ENCODE measurements around the gene GNMT. TPM values are rescaled to one million over a fixed set of nuclear protein-coding genes. Genes with fewer than 3 reads are reported as not detected.

Gene GNMT
- total RNA-seq, 1 experiment from 2014 or later = 1.8 TPM

DNA sequence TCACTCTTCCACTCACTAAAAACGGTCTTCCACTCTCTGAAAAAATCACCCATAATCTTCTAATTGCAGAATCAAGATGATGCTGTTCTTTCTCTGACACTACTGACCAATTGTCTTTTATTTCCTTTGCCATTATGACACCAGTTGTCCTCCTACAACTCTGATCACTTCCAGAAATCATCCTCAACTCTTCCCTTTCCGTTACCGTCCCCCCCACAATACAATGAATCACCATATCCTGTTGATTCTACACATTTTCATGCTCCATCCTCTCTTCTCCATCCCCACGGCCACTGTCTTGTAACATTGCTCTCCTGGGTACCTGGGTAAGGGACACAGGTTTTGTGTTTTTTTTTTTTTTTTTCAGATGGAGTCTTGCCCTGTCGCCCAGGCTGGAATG, 21.3 kb downstream of the GNMT start:
- intact Hi-C loops (cut with micrococcal nuclease; ENCODE audit: unreplicated experiment) = no loop called here
- Histone ChIP-seq H3K27me3 (replicated peaks; ENCODE audit: insufficient read depth, low read depth, low read length, poor library complexity) (no peaks in the 10 kb centered on the region), H3K4me1 (ENCODE audit: insufficient read depth, low read length, poor library complexity, severe bottlenecking) (peaks cover 6% of the 10 kb centered on the region), H3K4me3 (ENCODE audit: low read depth, low read length, poor library complexity, severe bottlenecking) (no peak overlapping the region), H3K27ac (ENCODE audit: low read depth, low read length, poor library complexity, severe bottlenecking) (no peak overlapping the region), H3K36me3 (ENCODE audit: insufficient read depth, low read length, poor library complexity, severe bottlenecking) (peaks cover 7% of the 10 kb centered on the region), H3K9me3 (ENCODE audit: low read depth, low read length, poor library complexity, severe bottlenecking) (no peaks in the 10 kb centered on the region)
- TF ChIP-seq, protein P1, sequence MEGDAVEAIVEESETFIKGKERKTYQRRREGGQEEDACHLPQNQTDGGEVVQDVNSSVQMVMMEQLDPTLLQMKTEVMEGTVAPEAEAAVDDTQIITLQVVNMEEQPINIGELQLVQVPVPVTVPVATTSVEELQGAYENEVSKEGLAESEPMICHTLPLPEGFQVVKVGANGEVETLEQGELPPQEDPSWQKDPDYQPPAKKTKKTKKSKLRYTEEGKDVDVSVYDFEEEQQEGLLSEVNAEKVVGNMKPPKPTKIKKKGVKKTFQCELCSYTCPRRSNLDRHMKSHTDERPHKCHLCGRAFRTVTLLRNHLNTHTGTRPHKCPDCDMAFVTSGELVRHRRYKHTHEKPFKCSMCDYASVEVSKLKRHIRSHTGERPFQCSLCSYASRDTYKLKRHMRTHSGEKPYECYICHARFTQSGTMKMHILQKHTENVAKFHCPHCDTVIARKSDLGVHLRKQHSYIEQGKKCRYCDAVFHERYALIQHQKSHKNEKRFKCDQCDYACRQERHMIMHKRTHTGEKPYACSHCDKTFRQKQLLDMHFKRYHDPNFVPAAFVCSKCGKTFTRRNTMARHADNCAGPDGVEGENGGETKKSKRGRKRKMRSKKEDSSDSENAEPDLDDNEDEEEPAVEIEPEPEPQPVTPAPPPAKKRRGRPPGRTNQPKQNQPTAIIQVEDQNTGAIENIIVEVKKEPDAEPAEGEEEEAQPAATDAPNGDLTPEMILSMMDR (conservative IDR thresholded peaks at IDR 0.05; ENCODE audit: low read depth, low read length) = no peak
- no peak for TF ChIP-seq EZH2 (IDR thresholded peaks at IDR 0.05; ENCODE audit: borderline replicate concordance, low read depth, low read length, poor library complexity, severe bottlenecking)
- BruUV-seq (replicated peaks) = no TSS peak
- ChIA-PET CTCF (no interaction called here), POLR2A (ENCODE audit: low non-redundant PET) (no interaction called here)
- DNase-seq (ENCODE audit: low spot score) = no peak

- peak; percentile 100 for DNase-seq (ENCODE audit: low spot score)
- Histone ChIP-seq H3K36me3 (ENCODE audit: insufficient read depth, low read length, poor library complexity, severe bottlenecking) (peaks cover 6% of the 10 kb centered on the region), H3K9me3 (ENCODE audit: low read depth, low read length, poor library complexity, severe bottlenecking) (no peaks in the 10 kb centered on the region), H3K27me3 (replicated peaks; ENCODE audit: insufficient read depth, low read depth, low read length, poor library complexity) (no peaks in the 10 kb centered on the region), H3K4me1 (ENCODE audit: insufficient read depth, low read length, poor library complexity, severe bottlenecking) (peaks cover 13% of the 10 kb centered on the region), H3K4me3 (ENCODE audit: low read depth, low read length, poor library complexity, severe bottlenecking) (peak within 1 kb of the TSS; percentile 90), H3K27ac (ENCODE audit: low read depth, low read length, poor library complexity, severe bottlenecking) (peak within 1 kb of the TSS; percentile 92)
- no TSS peak for BruUV-seq (replicated peaks)
- intact Hi-C loops (cut with micrococcal nuclease; ENCODE audit: unreplicated experiment) = no loop called here
- ChIA-PET CTCF (interaction anchor here (0.5 to 0.7 kb wide), 4 partner anchors 13 to 80 kb away, joined by 3 to 4 read pairs (median 4); no protein-coding TSS in a partner anchor), POLR2A (ENCODE audit: low non-redundant PET) (interaction anchor here (0.5 to 0.9 kb wide), 4 partner anchors 30 to 187 kb away, joined by 3 to 22 read pairs (median 3); partner anchors contain the start of genes CNPY3 and KLHDC3)
- TF ChIP-seq, protein P1 (conservative IDR thresholded peaks at IDR 0.05; ENCODE audit: low read depth, low read length) = no peak
- TF ChIP-seq EZH2 (IDR thresholded peaks at IDR 0.05; ENCODE audit: borderline replicate concordance, low read depth, low read length, poor library complexity, severe bottlenecking) = no peak
These were observed 23.7 kb downstream of the GNMT start, which contains the start of gene PPP2R5D for GRCh38 chr6:42984001-42984923. Gene PPP2R5D (plus strand): TSS chr6:42984570. CDS start chr6:42984678, 108 bp downstream.

DNA sequence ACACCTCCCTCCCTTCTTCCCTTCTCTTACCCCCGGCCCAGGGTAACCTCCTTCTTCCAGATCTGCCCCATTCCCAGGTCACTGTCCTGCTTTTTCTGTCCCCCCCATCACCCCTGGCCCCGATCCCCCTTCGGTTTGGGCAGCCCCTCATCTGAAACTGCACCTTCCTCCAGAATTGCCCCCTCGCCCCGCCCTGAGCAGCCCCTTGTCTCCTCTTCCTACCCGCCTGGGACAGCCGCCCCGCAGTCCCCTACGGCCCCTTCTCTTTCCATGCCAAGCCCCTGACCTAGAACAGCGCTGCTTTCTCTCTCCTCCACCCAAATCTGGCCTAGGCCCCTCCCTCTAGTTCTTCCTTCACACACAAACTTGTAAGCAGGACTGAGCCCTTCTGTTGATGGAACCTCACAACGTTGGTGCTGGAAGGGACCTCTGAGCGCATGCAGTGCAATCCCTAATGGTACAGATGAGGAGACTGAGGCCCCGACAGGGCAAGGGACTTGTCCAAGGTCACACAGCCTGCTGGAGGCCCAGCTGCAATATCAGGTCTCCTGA, 24.4 kb downstream of the GNMT start:
- Histone ChIP-seq H3K27ac (ENCODE audit: low read depth, low read length, poor library complexity, severe bottlenecking) (peak overlapping the region; percentile 92), H3K36me3 (ENCODE audit: insufficient read depth, low read length, poor library complexity, severe bottlenecking) (peaks cover 14% of the 10 kb centered on the region), H3K27me3 (replicated peaks; ENCODE audit: insufficient read depth, low read depth, low read length, poor library complexity) (no peaks in the 10 kb centered on the region), H3K9me3 (ENCODE audit: low read depth, low read length, poor library complexity, severe bottlenecking) (no peaks in the 10 kb centered on the region), H3K4me1 (ENCODE audit: insufficient read depth, low read length, poor library complexity, severe bottlenecking) (peaks cover 7% of the 10 kb centered on the region), H3K4me3 (ENCODE audit: low read depth, low read length, poor library complexity, severe bottlenecking) (peak overlapping the region; percentile 90)
- ChIA-PET POLR2A (ENCODE audit: low non-redundant PET) (no interaction called here), CTCF (interaction anchor here (0.6 kb wide), 1 partner anchor 75 kb away, joined by 4 read pairs; no protein-coding TSS in a partner anchor)
- BruUV-seq (replicated peaks) = no TSS peak
- TF ChIP-seq EZH2 (IDR thresholded peaks at IDR 0.05; ENCODE audit: borderline replicate concordance, low read depth, low read length, poor library complexity, severe bottlenecking) = no peak
- TF ChIP-seq, protein P1 (conservative IDR thresholded peaks at IDR 0.05; ENCODE audit: low read depth, low read length) = no peak
- peak; percentile 30 for DNase-seq (ENCODE audit: low spot score)
- intact Hi-C loops (cut with micrococcal nuclease; ENCODE audit: unreplicated experiment) = no loop called here

All from A673 (cell line).